NCI-H128 (cell line): ENCODE data around the gene ANXA11.

ENCODE experiments used
- DNase-seq: peaks from one replicate; lab custom pipeline; 2025; ENCODE audit not compliant: unreplicated experiment; lab: John Stamatoyannopoulos, UW

Gene ANXA11

GRCh38 chr10:80108576-80109239 is 96.6 kb downstream of the ANXA11 start:
- no peak for DNase-seq

- DNase-seq, result no peak
Observed at GRCh38 chr10:80104066-80104926, 101.0 kb downstream of the ANXA11 start.
